Neural cell (in vitro differentiated cells): Measurements from ENCODE around the gene CLUH. TPM values are rescaled to one million over a fixed set of nuclear protein-coding genes. Genes with fewer than 3 reads are reported as not detected.
"Not testable (repeated sequence)": the region's sequence is repeated elsewhere in the genome, so short reads cannot be mapped to it uniquely, and the experiment has no call there.

ENCODE experiments used
- H2AFZ ChIP-seq: fragments of 200-600, 300-800 bp; sonication (generic), shearing (Covaris generic); 2 replicates; pipeline ENCODE4 v1.6.0; 2014; ENCODE audit warnings: low read depth, mild to moderate bottlenecking, antibody characterized with exemption, low read length, moderate library complexity
- H3F3A ChIP-seq: fragments of 200-600 bp; shearing (Covaris generic); 2 replicates; pipeline ENCODE4 v1.6.1; 2016; ENCODE audit warnings: mild to moderate bottlenecking, moderate library complexity, mixed read lengths, antibody characterized with exemption, low read length; ENCODE audit not compliant: insufficient read depth, poor library complexity, severe bottlenecking
- H3K27ac ChIP-seq: fragments of 200-600, 300-800 bp; sonication (generic), shearing (Covaris generic); 2 replicates; pipeline ENCODE4 v1.5.1; 2014; ENCODE audit warnings: mild to moderate bottlenecking, low read length, moderate library complexity
- H3K27me3 ChIP-seq: fragments of 300-800, 200-600 bp; sonication (generic), shearing (Covaris generic); 2 replicates; pipeline ENCODE4 v1.6.0; 2014; ENCODE audit warnings: mild to moderate bottlenecking, low read depth, low read length, moderate library complexity; ENCODE audit not compliant: insufficient read depth
- H3K36me3 ChIP-seq: fragments of 300-800, 200-600 bp; sonication (generic), shearing (Covaris generic); 2 replicates; pipeline ENCODE4 v1.5.1; 2014; ENCODE audit warnings: mild to moderate bottlenecking, antibody characterized with exemption, low read length, moderate library complexity; ENCODE audit not compliant: insufficient read depth
- H3K4me2 ChIP-seq: fragments of 300-800, 200-600 bp; sonication (generic), shearing (Covaris generic); 2 replicates; pipeline ENCODE4 v1.6.0; 2014; ENCODE audit warnings: mild to moderate bottlenecking, low read length
- H3K4me3 ChIP-seq: fragments of 300-800, 200-600 bp; sonication (generic), shearing (Covaris generic); 2 replicates; pipeline ENCODE4 v1.5.1; 2014; ENCODE audit warnings: mild to moderate bottlenecking, low read length, moderate library complexity
- H3K79me2 ChIP-seq: fragments of 200-600 bp; shearing (Covaris generic); replicated peaks from 2 replicates; pipeline ENCODE4 v1.6.0; 2014; ENCODE audit warnings: mild to moderate bottlenecking, low read length, moderate library complexity; ENCODE audit not compliant: insufficient read depth
- H3K9ac ChIP-seq: fragments of 300-800, 200-600 bp; sonication (generic), shearing (Covaris generic); 2 replicates; pipeline ENCODE4 v1.6.1; 2016; ENCODE audit warnings: mild to moderate bottlenecking, low read length, mixed read lengths
- H3K9me2 ChIP-seq: fragments of 200-600 bp; shearing (Covaris generic); 2 replicates; pipeline ENCODE4 v1.6.1; 2016; ENCODE audit warnings: mild to moderate bottlenecking, low read length, mixed read lengths; ENCODE audit not compliant: insufficient read depth
- H3K9me3 ChIP-seq: fragments of 200-600, 300-800 bp; sonication (generic), shearing (Covaris generic); 2 replicates; pipeline ENCODE4 v1.6.1; 2016; ENCODE audit warnings: mild to moderate bottlenecking, mixed run types, low read length, moderate library complexity, mixed read lengths
- H4K20me1 ChIP-seq: fragments of 200-600 bp; shearing (Covaris generic); 2 replicates; pipeline ENCODE4 v1.6.1; 2016; ENCODE audit warnings: mild to moderate bottlenecking, mixed run types; ENCODE audit not compliant: insufficient read depth
- CTCF ChIP-seq: fragments of 450-650 bp; IDR thresholded peaks from 2 replicates; pipeline ENCODE4 v1.5.1; 2014; ENCODE audit warnings: antibody characterized with exemption, mild to moderate bottlenecking, moderate library complexity; ENCODE audit not compliant: poor library complexity, severe bottlenecking
- EP300 ChIP-seq: fragments of 450-650 bp; conservative IDR thresholded peaks from 2 replicates; pipeline ENCODE4 v1.6.1; 2014; ENCODE audit warnings: antibody characterized with exemption, mild to moderate bottlenecking, moderate library complexity; ENCODE audit not compliant: poor library complexity, severe bottlenecking
- EZH2 ChIP-seq: fragments of 200-600, 300-800 bp; shearing (Covaris generic), sonication (generic); IDR thresholded peaks from 2 replicates; pipeline ENCODE4 v1.6.1; 2014; ENCODE audit warnings: antibody characterized with exemption, low read length, borderline replicate concordance, mild to moderate bottlenecking; ENCODE audit not compliant: insufficient read depth, poor library complexity, severe bottlenecking
- MXI1 ChIP-seq: fragments of 450-650 bp; conservative IDR thresholded peaks from 2 replicates; pipeline ENCODE4 v1.6.1; 2014; ENCODE audit warnings: antibody characterized with exemption, mild to moderate bottlenecking; ENCODE audit not compliant: poor library complexity, severe bottlenecking
- POLR2AphosphoS5 ChIP-seq: IDR thresholded peaks from 2 replicates; pipeline ENCODE4 v1.6.1; 2012
- RAD21 ChIP-seq: fragments of 450-650 bp; conservative IDR thresholded peaks from 2 replicates; pipeline ENCODE4 v1.6.1; 2014; ENCODE audit warnings: antibody characterized with exemption, mild to moderate bottlenecking, moderate library complexity
- REST ChIP-seq: IDR thresholded peaks from 2 replicates; pipeline ENCODE4 v1.6.1; 2012; ENCODE audit warnings: borderline replicate concordance
- SMC3 ChIP-seq: fragments of 450-650 bp; conservative IDR thresholded peaks from 2 replicates; pipeline ENCODE4 v1.6.1; 2014; ENCODE audit warnings: antibody characterized with exemption, mild to moderate bottlenecking, moderate library complexity; ENCODE audit not compliant: poor library complexity
- TAF1 ChIP-seq: IDR thresholded peaks from 2 replicates; pipeline ENCODE4 v1.6.1; 2012; ENCODE audit warnings: low read depth
- polyA plus RNA-seq: library from polyadenylated mRNA; depleted of rRNA; stranded (reverse); fragments of >200 nt; gene quantifications from 2 replicates; pipeline ENCODE4 v1.2.3, GENCODE V29; 2014

The CLUH gene
- polyA plus RNA-seq, 1 donor from 2014 or later = 18.6 TPM

DNA sequence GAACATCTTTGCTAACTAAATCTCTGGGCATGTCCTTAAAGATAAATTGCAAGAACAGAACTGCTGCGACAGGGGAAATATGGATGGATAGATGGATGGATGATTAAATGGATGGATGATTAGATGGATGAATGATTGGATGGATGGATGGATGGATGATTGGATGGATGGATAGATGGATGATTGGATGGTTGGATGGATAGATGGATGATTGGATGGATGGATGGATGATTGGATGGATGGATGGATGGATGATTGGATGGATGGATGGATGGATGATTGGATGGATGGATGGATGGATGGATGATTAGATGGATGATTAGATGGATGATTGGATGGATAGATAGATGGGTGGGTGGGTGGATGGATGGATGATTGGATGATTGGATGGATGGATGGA, 32.3 kb downstream of the CLUH start:
- not testable (repeated sequence) for H2AFZ ChIP-seq, H3K4me2 ChIP-seq, H3K9me2 ChIP-seq, H3K36me3 ChIP-seq, H3K27ac ChIP-seq, H3F3A ChIP-seq, H3K79me2 ChIP-seq, H3K4me3 ChIP-seq, H3K9me3 ChIP-seq, H3K27me3 ChIP-seq, H4K20me1 ChIP-seq, H3K9ac ChIP-seq

GRCh38 chr17:2672026-2672425, 39.5 kb downstream of the CLUH start:
- Histone ChIP-seq H3K4me2 (no peak overlapping the region), H3F3A (no peaks in the 10 kb centered on the region), H3K9ac (no peak overlapping the region), H3K9me3 (no peaks in the 10 kb centered on the region), H2AFZ (no peak overlapping the region), H3K27me3 (no peaks in the 10 kb centered on the region), H3K79me2 (peaks cover 5% of the 10 kb centered on the region), H3K4me3 (no peak overlapping the region), H3K27ac (no peak overlapping the region), H3K9me2 (no peaks in the 10 kb centered on the region), H3K36me3 (no peaks in the 10 kb centered on the region), H4K20me1 (no peaks in the 10 kb centered on the region)
- TF ChIP-seq SMC3 (no peak), RAD21 (no peak), CTCF (no peak), REST (no peak), TAF1 (no peak), POLR2AphosphoS5 (no peak), EZH2 (no peak), EP300 (no peak), MXI1 (no peak)

DNA sequence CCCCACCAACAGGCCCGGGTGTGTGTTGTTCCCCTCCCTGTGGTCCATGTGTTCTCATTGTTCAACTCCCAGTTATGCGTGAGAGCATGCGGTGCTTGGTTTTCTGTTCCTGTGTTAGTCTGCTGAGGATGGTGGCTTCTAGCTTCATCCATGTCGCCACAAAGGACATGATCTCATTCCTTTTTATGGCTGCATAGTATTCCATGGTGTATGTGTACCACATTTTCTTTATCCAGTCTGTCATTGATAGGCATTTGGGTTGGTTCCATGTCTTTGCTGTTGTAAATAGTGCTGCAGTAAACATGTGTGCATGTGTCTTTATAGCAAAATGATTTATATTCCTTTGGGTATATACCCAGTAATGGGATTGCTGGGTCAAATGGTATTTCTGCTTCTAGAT, 51.2 kb downstream of the CLUH start:
- not testable (repeated sequence) for H3K27ac ChIP-seq, H3K36me3 ChIP-seq, H3F3A ChIP-seq, H3K9me2 ChIP-seq, H3K9me3 ChIP-seq, H3K4me2 ChIP-seq, H4K20me1 ChIP-seq, H3K9ac ChIP-seq, H2AFZ ChIP-seq, H3K27me3 ChIP-seq, H3K4me3 ChIP-seq
- H3K79me2 ChIP-seq = peaks cover 60% of the 10 kb centered on the region

- H4K20me1 ChIP-seq, H3K9ac ChIP-seq, H3K27me3 ChIP-seq, H3K4me2 ChIP-seq, H2AFZ ChIP-seq, H3K4me3 ChIP-seq, H3F3A ChIP-seq, H3K36me3 ChIP-seq, H3K9me2 ChIP-seq, H3K9me3 ChIP-seq, H3K27ac ChIP-seq: not testable (repeated sequence)
- peaks cover 70% of the 10 kb centered on the region for H3K79me2 ChIP-seq
Measured at GRCh38 chr17:2659337-2659736, 52.2 kb downstream of the CLUH start.
